D721Med (cell line): Measurements from ENCODE around the gene PRKN.
"Not testable (repeated sequence)": the region's sequence is repeated elsewhere in the genome, so short reads cannot be mapped to it uniquely, and the experiment has no call there.

ENCODE experiments used
- DNase-seq: peaks from one replicate; pipeline ENCODE4 v3.0.0; 2011; ENCODE audit warnings: low spot score; ENCODE audit not compliant: insufficient read length
- FAIRE-seq: peaks from 2 replicates; lab custom pipeline; 2011; peaks lifted over from hg19 to GRCh38; lab: Jason Lieb, UNC
- TF ChIP-seq, protein P1 (sequence below): IDR thresholded peaks from 2 replicates; pipeline ENCODE4 v1.5.1; 2012; ENCODE audit warnings: mild to moderate bottlenecking, control low read depth; ENCODE audit not compliant: insufficient read depth; ENCODE audit errors: missing control alignments

The PRKN gene

GRCh38 chr6:162681447-162681846 lies 46.1 kb downstream of the PRKN start:
- no peak for FAIRE-seq
- DNase-seq: no peak
- TF ChIP-seq, protein P1, sequence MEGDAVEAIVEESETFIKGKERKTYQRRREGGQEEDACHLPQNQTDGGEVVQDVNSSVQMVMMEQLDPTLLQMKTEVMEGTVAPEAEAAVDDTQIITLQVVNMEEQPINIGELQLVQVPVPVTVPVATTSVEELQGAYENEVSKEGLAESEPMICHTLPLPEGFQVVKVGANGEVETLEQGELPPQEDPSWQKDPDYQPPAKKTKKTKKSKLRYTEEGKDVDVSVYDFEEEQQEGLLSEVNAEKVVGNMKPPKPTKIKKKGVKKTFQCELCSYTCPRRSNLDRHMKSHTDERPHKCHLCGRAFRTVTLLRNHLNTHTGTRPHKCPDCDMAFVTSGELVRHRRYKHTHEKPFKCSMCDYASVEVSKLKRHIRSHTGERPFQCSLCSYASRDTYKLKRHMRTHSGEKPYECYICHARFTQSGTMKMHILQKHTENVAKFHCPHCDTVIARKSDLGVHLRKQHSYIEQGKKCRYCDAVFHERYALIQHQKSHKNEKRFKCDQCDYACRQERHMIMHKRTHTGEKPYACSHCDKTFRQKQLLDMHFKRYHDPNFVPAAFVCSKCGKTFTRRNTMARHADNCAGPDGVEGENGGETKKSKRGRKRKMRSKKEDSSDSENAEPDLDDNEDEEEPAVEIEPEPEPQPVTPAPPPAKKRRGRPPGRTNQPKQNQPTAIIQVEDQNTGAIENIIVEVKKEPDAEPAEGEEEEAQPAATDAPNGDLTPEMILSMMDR: no peak

GRCh38 chr6:162680871-162681270 lies 46.7 kb downstream of the PRKN start:
- DNase-seq (no peak), FAIRE-seq (no peak)
- TF ChIP-seq, protein P1: no peak

- DNase-seq: no peak
- FAIRE-seq: no peak
- TF ChIP-seq, protein P1: no peak
Measured at GRCh38 chr6:162680367-162680766, 47.2 kb downstream of the PRKN start.

GRCh38 chr6:162679681-162680080 lies 47.9 kb downstream of the PRKN start:
- no peak for FAIRE-seq
- DNase-seq: no peak
- TF ChIP-seq, protein P1: no peak

DNA sequence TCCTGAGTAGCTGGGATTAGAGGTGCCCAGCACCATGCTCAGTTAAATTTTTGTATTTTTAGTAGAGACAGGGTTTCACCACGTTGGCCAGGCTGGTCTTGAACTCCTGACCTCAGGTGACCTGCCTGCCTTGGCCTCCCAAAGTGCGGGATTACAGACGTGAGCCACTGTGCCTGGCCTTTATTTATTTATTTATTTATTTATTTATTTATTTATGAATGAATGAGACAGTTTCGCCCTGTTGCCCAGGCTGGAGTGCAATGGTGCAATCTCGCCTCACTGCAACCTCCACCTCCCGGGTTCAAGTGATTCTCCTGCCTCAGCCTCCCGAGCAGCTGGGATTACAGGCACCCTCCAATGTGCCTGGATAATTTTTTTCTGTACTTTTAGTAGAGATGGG lies 48.7 kb downstream of the PRKN start:
- DNase-seq, FAIRE-seq: not testable (repeated sequence)

DNA sequence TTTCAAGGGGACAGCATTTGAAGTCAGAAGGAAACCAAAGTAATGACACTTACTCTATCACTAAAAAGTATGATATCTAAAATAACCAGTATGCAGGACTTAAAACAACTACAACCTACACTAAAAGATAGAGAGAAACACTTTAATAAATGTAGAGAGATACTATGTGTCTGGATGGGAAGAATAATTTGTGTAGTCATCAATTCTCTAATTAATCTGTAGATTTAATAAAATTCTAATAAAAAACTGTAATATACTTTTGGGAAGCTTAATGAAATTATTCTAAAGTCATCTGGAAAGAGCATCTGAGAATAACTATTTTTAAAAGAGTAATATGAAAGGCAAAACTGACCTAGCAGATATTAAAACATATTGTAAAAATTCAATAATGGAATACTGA lies 52.1 kb downstream of the PRKN start:
- TF ChIP-seq, protein P1: no peak
- no peak for FAIRE-seq
- no peak for DNase-seq

DNA sequence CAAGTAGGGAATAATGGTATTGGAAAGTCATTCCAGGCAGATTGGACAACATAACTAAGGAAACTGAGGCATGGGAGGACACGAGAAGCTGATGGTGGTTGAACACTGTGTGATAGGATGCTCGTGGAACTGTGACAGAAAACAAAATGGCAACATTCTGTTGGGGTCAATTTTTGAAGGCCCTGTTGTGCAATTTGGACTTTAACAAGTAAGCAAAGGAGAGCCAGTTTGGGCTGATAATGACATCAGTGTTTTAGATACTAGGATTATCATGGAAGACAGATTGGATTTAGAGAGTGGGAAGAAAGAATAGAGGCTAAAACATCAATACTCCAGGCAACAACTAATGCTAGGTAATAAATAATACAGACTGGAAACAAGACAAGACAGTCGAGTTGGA lies 53.1 kb downstream of the PRKN start:
- no peak for FAIRE-seq
- TF ChIP-seq, protein P1: no peak

GRCh38 chr6:162671580-162672165 lies 55.9 kb downstream of the PRKN start:
- TF ChIP-seq, protein P1: no peak
- DNase-seq: no peak
- FAIRE-seq: no peak

More for the DNA sequence above, 53.1 kb downstream of the PRKN start:
- no peak for DNase-seq
